ENCODE data around the gene MUC5AC. TPM values are rescaled to one million over a fixed set of nuclear protein-coding genes. Genes with fewer than 3 reads are reported as not detected.

The MUC5AC gene
- total RNA-seq, 1 donor from 2014 or later: not detected

- no peak for DNase-seq (ENCODE audit: low read depth in 2 of 2)
These were observed 67.9 kb downstream of the MUC5AC start for GRCh38 chr11:1225386-1226225.

- no peak for DNase-seq (ENCODE audit: low read depth in 2 of 2)
These were observed 68.7 kb downstream of the MUC5AC start for GRCh38 chr11:1226226-1226985.

GRCh38 chr11:1226986-1227550 lies 69.3 kb downstream of the MUC5AC start:
- no peak for DNase-seq (ENCODE audit: low read depth in 2 of 2)

- no peak for DNase-seq (ENCODE audit: low read depth in 2 of 2)
These were observed 69.9 kb downstream of the MUC5AC start for GRCh38 chr11:1227551-1228100.

- DNase-seq (ENCODE audit: low read depth in 2 of 2): no peak
These were observed 70.5 kb downstream of the MUC5AC start for GRCh38 chr11:1228101-1228821.

- DNase-seq (ENCODE audit: low read depth in 2 of 2): no peak
These were observed 71.2 kb downstream of the MUC5AC start for GRCh38 chr11:1228921-1229451.

- DNase-seq (ENCODE audit: low read depth in 2 of 2): no peak
These were observed 71.8 kb downstream of the MUC5AC start for GRCh38 chr11:1229471-1230120.

GRCh38 chr11:1230121-1230455 lies 72.3 kb downstream of the MUC5AC start:
- no peak for DNase-seq (ENCODE audit: low read depth in 2 of 2)

- no peak for DNase-seq (ENCODE audit: low read depth in 2 of 2)
These were observed 73.0 kb downstream of the MUC5AC start for GRCh38 chr11:1230456-1231395.

GRCh38 chr11:1231396-1232020 lies 73.8 kb downstream of the MUC5AC start:
- DNase-seq (ENCODE audit: low read depth in 2 of 2): no peak

- DNase-seq (ENCODE audit: low read depth in 2 of 2): no peak
These were observed 74.5 kb downstream of the MUC5AC start for GRCh38 chr11:1232021-1232882.

- no peak for DNase-seq (ENCODE audit: low read depth in 2 of 2)
These were observed 75.1 kb downstream of the MUC5AC start for GRCh38 chr11:1232883-1233321.

- DNase-seq (ENCODE audit: low read depth in 2 of 2): no peak
These were observed 75.7 kb downstream of the MUC5AC start for GRCh38 chr11:1233351-1234053.

- DNase-seq (ENCODE audit: low read depth in 2 of 2): no peak
These were observed 76.4 kb downstream of the MUC5AC start for GRCh38 chr11:1234054-1234720.

GRCh38 chr11:1234771-1235305 lies 77.1 kb downstream of the MUC5AC start:
- no peak for DNase-seq (ENCODE audit: low read depth in 2 of 2)

GRCh38 chr11:1235306-1235900 lies 77.7 kb downstream of the MUC5AC start:
- no peak for DNase-seq (ENCODE audit: low read depth in 2 of 2)

Data from dermis microvascular lymphatic vessel endothelial cell (primary cell).